HEK293 (cell line): Measurements from ENCODE around the gene RAD54L.
A peak's percentile ranks its signal among the peaks of the same experiment; 100 is the strongest.

ENCODE experiments used
- MZF1 ChIP-seq: fragments of 450-650 bp; formaldehyde crosslinking; IDR thresholded peaks from 2 replicates; pipeline ENCODE4 v1.5.1; 2017; ENCODE audit warnings: missing biosample characterization, missing genetic modification characterization, borderline replicate concordance
- OVOL3 ChIP-seq: fragments of 450-650 bp; formaldehyde crosslinking; IDR thresholded peaks from 2 replicates; pipeline ENCODE4 v1.5.1; 2016; ENCODE audit warnings: missing biosample characterization, missing genetic modification characterization
- PRDM1 ChIP-seq: fragments of 450-650 bp; formaldehyde crosslinking; IDR thresholded peaks from 2 replicates; pipeline ENCODE4; 2016; ENCODE audit warnings: missing biosample characterization, missing genetic modification characterization
- PRDM6 ChIP-seq: fragments of 450-650 bp; formaldehyde crosslinking; IDR thresholded peaks from 2 replicates; pipeline ENCODE4 v1.5.1; 2017; ENCODE audit warnings: missing biosample characterization, missing genetic modification characterization
- SCRT1 ChIP-seq: fragments of 450-650 bp; formaldehyde crosslinking; IDR thresholded peaks from 2 replicates; pipeline ENCODE4 v1.5.1; 2016; ENCODE audit warnings: missing biosample characterization, missing genetic modification characterization, borderline replicate concordance
- ZBTB21 ChIP-seq: fragments of 450-650 bp; formaldehyde crosslinking; IDR thresholded peaks from 2 replicates; pipeline ENCODE4 v1.5.1; 2017; ENCODE audit warnings: missing biosample characterization, missing genetic modification characterization
- ZBTB8A ChIP-seq: fragments of 450-650 bp; formaldehyde crosslinking; IDR thresholded peaks from 2 replicates; pipeline ENCODE4 v1.5.1; 2016; ENCODE audit warnings: missing biosample characterization, missing genetic modification characterization
- ZFP41 ChIP-seq: fragments of 450-650 bp; formaldehyde crosslinking; IDR thresholded peaks from 2 replicates; pipeline ENCODE4 v1.5.1; 2016; ENCODE audit warnings: missing biosample characterization, missing genetic modification characterization, borderline replicate concordance
- ZIC2 ChIP-seq: fragments of 450-650 bp; formaldehyde crosslinking; IDR thresholded peaks from 2 replicates; pipeline ENCODE4 v1.5.1; 2016; ENCODE audit warnings: missing biosample characterization, missing genetic modification characterization
- ZNF140 ChIP-seq: fragments of 450-650 bp; formaldehyde crosslinking; IDR thresholded peaks from 2 replicates; pipeline ENCODE4 v1.5.1; 2016; ENCODE audit warnings: missing biosample characterization, missing genetic modification characterization
- ZNF146 ChIP-seq: fragments of 450-650 bp; formaldehyde crosslinking; IDR thresholded peaks from 2 replicates; pipeline ENCODE4 v1.5.1; 2016; ENCODE audit warnings: missing biosample characterization, missing genetic modification characterization
- ZNF174 ChIP-seq: fragments of 450-650 bp; formaldehyde crosslinking; IDR thresholded peaks from 2 replicates; pipeline ENCODE4 v1.5.0; 2017; ENCODE audit warnings: missing biosample characterization, mild to moderate bottlenecking, missing genetic modification characterization
- ZNF18 ChIP-seq: fragments of 450-650 bp; formaldehyde crosslinking; IDR thresholded peaks from 2 replicates; pipeline ENCODE4 v1.5.1; 2016; ENCODE audit warnings: missing biosample characterization, missing genetic modification characterization
- ZNF211 ChIP-seq: fragments of 450-650 bp; formaldehyde crosslinking; IDR thresholded peaks from 2 replicates; pipeline ENCODE4 v1.5.1; 2016; ENCODE audit warnings: low read depth, missing biosample characterization, missing genetic modification characterization
- ZNF221 ChIP-seq: fragments of 450-650 bp; formaldehyde crosslinking; IDR thresholded peaks from 2 replicates; pipeline ENCODE4 v1.5.1; 2017; ENCODE audit warnings: missing biosample characterization, missing genetic modification characterization, borderline replicate concordance
- ZNF23 ChIP-seq: fragments of 450-650 bp; formaldehyde crosslinking; IDR thresholded peaks from 2 replicates; pipeline ENCODE4 v1.5.1; 2016; ENCODE audit warnings: missing biosample characterization, missing genetic modification characterization, borderline replicate concordance
- ZNF311 ChIP-seq: fragments of 450-650 bp; formaldehyde crosslinking; IDR thresholded peaks from 2 replicates; pipeline ENCODE4 v1.5.1; 2017; ENCODE audit warnings: missing biosample characterization, missing genetic modification characterization, borderline replicate concordance
- ZNF341 ChIP-seq: fragments of 450-650 bp; formaldehyde crosslinking; IDR thresholded peaks from 2 replicates; pipeline ENCODE4; 2016; ENCODE audit warnings: low read depth, missing biosample characterization, missing genetic modification characterization
- ZNF354C ChIP-seq: fragments of 450-650 bp; formaldehyde crosslinking; IDR thresholded peaks from 2 replicates; pipeline ENCODE4 v1.5.1; 2016; ENCODE audit warnings: missing biosample characterization, missing genetic modification characterization, low read depth, borderline replicate concordance
- ZNF426 ChIP-seq: fragments of 450-650 bp; formaldehyde crosslinking; IDR thresholded peaks from 2 replicates; pipeline ENCODE4 v1.5.1; 2017; ENCODE audit warnings: missing biosample characterization, missing genetic modification characterization, mild to moderate bottlenecking, inconsistent platforms, moderate library complexity
- ZNF514 ChIP-seq: fragments of 450-650 bp; formaldehyde crosslinking; IDR thresholded peaks from 2 replicates; pipeline ENCODE4 v1.5.1; 2016; ENCODE audit warnings: missing biosample characterization, missing genetic modification characterization
- ZNF521 ChIP-seq: fragments of 450-650 bp; formaldehyde crosslinking; IDR thresholded peaks from 2 replicates; pipeline ENCODE4 v1.5.1; 2017; ENCODE audit warnings: missing biosample characterization, mild to moderate bottlenecking, missing genetic modification characterization
- ZNF610 ChIP-seq: fragments of 450-650 bp; formaldehyde crosslinking; IDR thresholded peaks from 2 replicates; pipeline ENCODE4 v1.5.1; 2016; ENCODE audit warnings: missing biosample characterization, missing genetic modification characterization, borderline replicate concordance
- ZNF645 ChIP-seq: fragments of 450-650 bp; formaldehyde crosslinking; IDR thresholded peaks from 2 replicates; pipeline ENCODE4; 2016; ENCODE audit warnings: missing biosample characterization, missing genetic modification characterization
- ZNF670 ChIP-seq: fragments of 450-650 bp; formaldehyde crosslinking; IDR thresholded peaks from 2 replicates; pipeline ENCODE4 v1.5.1; 2016; ENCODE audit warnings: missing biosample characterization, missing genetic modification characterization, low read depth
- ZSCAN23 ChIP-seq: fragments of 450-650 bp; formaldehyde crosslinking; IDR thresholded peaks from 2 replicates; pipeline ENCODE4 v1.5.1; 2016; ENCODE audit warnings: missing biosample characterization, missing genetic modification characterization
- TF ChIP-seq, protein P1 (sequence below): fragments of 450-650 bp; formaldehyde crosslinking; IDR thresholded peaks from 2 replicates; pipeline ENCODE4 v1.5.1; 2016; ENCODE audit warnings: missing biosample characterization, missing genetic modification characterization
- TF ChIP-seq, protein P2 (sequence below): fragments of 450-650 bp; IDR thresholded peaks from 2 replicates; pipeline ENCODE4 v1.5.1; 2018; ENCODE audit warnings: missing biosample characterization, mild to moderate bottlenecking, missing genetic modification characterization
- TF ChIP-seq, protein P3 (sequence below): IDR thresholded peaks from 2 replicates; pipeline ENCODE4 v1.6.1; 2011; ENCODE audit warnings: mild to moderate bottlenecking, low read depth, low read length, borderline replicate concordance
- TF ChIP-seq, protein P4 (sequence below): fragments of 450-650 bp; formaldehyde crosslinking; IDR thresholded peaks from 2 replicates; pipeline ENCODE4 v1.5.1; 2016; ENCODE audit warnings: missing biosample characterization, missing genetic modification characterization

RAD54L gene

GRCh38 chr1:46303038-46303871 lies 55.7 kb downstream of the RAD54L start, which contains the start of the genes LRRC41 and UQCRH (continued):
- no peak for TF ChIP-seq ZNF670 (tag by site-specific recombination)
- TF ChIP-seq ZNF174 (tag by site-specific recombination) = no peak
- no peak for TF ChIP-seq SCRT1 (tag by site-specific recombination)
- TF ChIP-seq ZNF354C (tag by site-specific recombination) = no peak
- peak; percentile 48; the same call in 1 of the 2 replicates for TF ChIP-seq OVOL3 (tag by site-specific recombination)
- TF ChIP-seq, protein P1, sequence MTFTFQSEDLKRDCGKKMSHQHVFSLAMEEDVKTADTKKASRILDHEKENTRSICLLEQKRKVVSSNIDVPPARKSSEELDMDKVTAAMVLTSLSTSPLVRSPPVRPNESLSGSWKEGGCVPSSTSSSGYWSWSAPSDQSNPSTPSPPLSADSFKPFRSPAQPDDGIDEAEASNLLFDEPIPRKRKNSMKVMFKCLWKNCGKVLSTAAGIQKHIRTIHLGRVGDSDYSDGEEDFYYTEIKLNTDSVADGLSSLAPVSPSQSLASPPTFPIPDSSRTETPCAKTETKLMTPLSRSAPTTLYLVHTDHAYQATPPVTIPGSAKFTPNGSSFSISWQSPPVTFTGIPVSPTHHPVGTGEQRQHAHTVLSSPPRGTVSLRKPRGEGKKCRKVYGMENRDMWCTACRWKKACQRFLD (tag by site-specific recombination) = no peak
- no peak for TF ChIP-seq ZIC2 (tag by site-specific recombination)
- no peak for TF ChIP-seq ZNF18 (tag by site-specific recombination)
- no peak for TF ChIP-seq ZNF514
- TF ChIP-seq, protein P2, sequence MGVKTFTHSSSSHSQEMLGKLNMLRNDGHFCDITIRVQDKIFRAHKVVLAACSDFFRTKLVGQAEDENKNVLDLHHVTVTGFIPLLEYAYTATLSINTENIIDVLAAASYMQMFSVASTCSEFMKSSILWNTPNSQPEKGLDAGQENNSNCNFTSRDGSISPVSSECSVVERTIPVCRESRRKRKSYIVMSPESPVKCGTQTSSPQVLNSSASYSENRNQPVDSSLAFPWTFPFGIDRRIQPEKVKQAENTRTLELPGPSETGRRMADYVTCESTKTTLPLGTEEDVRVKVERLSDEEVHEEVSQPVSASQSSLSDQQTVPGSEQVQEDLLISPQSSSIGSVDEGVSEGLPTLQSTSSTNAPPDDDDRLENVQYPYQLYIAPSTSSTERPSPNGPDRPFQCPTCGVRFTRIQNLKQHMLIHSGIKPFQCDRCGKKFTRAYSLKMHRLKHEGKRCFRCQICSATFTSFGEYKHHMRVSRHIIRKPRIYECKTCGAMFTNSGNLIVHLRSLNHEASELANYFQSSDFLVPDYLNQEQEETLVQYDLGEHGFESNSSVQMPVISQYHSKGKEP (tag by site-specific recombination) = 0 out of 2 replicates have a peak, but pooled peaks have one; percentile 42
- no peak for TF ChIP-seq ZNF645 (tag by site-specific recombination)
- no peak for TF ChIP-seq ZNF221 (tag by site-specific recombination)
- TF ChIP-seq PRDM1 (tag by site-specific recombination) = no peak
- no peak for TF ChIP-seq ZNF211 (tag by site-specific recombination)
- TF ChIP-seq ZBTB21 (tag by site-specific recombination) = peak; percentile 62
- TF ChIP-seq, protein P3, sequence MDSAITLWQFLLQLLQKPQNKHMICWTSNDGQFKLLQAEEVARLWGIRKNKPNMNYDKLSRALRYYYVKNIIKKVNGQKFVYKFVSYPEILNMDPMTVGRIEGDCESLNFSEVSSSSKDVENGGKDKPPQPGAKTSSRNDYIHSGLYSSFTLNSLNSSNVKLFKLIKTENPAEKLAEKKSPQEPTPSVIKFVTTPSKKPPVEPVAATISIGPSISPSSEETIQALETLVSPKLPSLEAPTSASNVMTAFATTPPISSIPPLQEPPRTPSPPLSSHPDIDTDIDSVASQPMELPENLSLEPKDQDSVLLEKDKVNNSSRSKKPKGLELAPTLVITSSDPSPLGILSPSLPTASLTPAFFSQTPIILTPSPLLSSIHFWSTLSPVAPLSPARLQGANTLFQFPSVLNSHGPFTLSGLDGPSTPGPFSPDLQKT = peak; percentile 79; the same call in 1 of the 2 replicates
- TF ChIP-seq, protein P4, sequence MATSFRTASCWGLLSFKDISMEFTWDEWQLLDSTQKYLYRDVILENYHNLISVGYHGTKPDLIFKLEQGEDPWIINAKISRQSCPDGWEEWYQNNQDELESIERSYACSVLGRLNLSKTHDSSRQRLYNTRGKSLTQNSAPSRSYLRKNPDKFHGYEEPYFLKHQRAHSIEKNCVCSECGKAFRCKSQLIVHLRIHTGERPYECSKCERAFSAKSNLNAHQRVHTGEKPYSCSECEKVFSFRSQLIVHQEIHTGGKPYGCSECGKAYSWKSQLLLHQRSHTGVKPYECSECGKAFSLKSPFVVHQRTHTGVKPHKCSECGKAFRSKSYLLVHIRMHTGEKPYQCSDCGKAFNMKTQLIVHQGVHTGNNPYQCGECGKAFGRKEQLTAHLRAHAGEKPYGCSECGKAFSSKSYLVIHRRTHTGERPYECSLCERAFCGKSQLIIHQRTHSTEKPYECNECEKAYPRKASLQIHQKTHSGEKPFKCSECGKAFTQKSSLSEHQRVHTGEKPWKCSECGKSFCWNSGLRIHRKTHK (tag by site-specific recombination) = no peak
- no peak for TF ChIP-seq ZSCAN23 (tag by site-specific recombination)
- no peak for TF ChIP-seq MZF1
- TF ChIP-seq ZNF610 (tag by site-specific recombination) = no peak
- no peak for TF ChIP-seq PRDM6 (tag by site-specific recombination)
- no peak for TF ChIP-seq ZNF311 (tag by site-specific recombination)
- no peak for TF ChIP-seq ZNF341 (tag by site-specific recombination)
- peak; percentile 53; the same call in 1 of the 2 replicates for TF ChIP-seq ZBTB8A (tag by site-specific recombination)
- TF ChIP-seq ZFP41 = no peak
- no peak for TF ChIP-seq ZNF23
- TF ChIP-seq ZNF146 (tag by site-specific recombination) = no peak
- TF ChIP-seq ZNF521 (tag by site-specific recombination) = no peak
- no peak for TF ChIP-seq ZNF140 (tag by site-specific recombination)
- TF ChIP-seq ZNF426 (tag by site-specific recombination) = no peak
